Islet precursor cell (in vitro differentiated cells): Measurements from ENCODE around the gene CCT7.

Experiments
- DNase-seq: peaks from one replicate; pipeline ENCODE4 v3.0.0-alpha.2; 2018

Gene CCT7

GRCh38 chr2:73227086-73227485 is 7.0 kb upstream of the CCT7 start:
- DNase-seq, result no peak

- no peak for DNase-seq
These were observed 5.5 kb upstream of the CCT7 start for GRCh38 chr2:73228631-73229030.

DNA sequence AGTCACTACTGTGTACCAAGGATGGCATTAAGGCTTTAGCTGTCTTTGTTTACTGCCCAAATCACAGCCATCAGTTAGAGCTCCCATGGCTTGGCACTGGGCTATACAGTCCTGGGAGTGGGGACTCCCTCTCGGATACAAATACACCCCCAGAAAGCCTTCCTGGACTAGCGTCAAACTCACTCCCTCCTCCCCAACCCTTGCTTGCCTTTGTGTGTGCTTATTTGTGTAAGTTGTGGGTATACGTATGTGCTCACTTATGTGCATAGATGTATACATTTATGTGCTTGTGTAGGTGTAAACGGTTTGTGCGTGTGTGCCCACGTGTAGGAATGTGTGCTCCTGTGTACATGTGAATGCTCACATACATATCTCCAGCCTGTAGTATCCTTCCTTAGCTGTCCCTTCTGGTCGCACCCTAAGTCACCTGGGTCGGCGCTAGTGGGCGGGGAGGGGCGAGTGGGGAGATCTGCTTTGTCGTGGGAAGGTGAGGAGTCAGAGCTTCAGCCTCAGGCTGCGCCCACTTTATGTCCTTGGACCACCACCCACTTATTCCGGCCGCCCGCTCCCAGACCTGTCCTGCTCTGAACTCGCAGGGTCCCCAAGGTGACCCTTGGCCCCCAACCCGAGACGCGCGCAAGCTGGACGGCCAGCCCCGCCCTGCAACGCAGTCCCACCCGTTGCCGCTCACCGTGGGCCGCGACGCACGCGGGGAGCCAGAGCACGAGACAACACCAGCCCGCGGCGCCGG is 1.5 kb upstream of the CCT7 start:
- DNase-seq, result no peak

- peak; percentile 100 for DNase-seq
These were observed 765 bp upstream of the CCT7 start, which contains the start of gene PRADC1 for GRCh38 chr2:73233154-73233931. TSS of gene PRADC1 (minus strand) at chr2:73233239. CDS start at chr2:73233160, 79 bp downstream.

GRCh38 chr2:73235315-73236028 is 1.4 kb downstream of the CCT7 start:
- no peak for DNase-seq

DNA sequence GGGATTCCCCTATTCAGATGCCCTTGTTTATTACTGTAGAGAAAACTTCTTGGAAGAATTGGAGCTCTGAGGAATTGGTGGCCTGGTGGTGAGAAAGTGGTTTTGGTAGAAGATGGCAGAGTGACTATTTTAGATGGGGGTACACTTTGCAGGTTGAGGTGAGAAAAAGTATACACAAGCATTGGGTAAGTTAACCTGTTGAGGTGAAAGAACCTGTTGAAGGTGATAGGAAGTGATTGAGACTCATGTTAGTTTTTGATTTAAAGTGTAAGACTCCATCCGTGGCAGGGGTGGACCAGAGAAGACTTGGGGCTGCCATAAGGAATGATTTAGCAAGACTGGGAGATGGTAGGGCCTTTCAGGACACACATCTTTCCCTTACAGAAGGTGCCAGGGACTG is 3.1 kb downstream of the CCT7 start:
- no peak for DNase-seq

- DNase-seq, result no peak
These were observed 4.0 kb downstream of the CCT7 start for GRCh38 chr2:73238149-73238548.

DNA sequence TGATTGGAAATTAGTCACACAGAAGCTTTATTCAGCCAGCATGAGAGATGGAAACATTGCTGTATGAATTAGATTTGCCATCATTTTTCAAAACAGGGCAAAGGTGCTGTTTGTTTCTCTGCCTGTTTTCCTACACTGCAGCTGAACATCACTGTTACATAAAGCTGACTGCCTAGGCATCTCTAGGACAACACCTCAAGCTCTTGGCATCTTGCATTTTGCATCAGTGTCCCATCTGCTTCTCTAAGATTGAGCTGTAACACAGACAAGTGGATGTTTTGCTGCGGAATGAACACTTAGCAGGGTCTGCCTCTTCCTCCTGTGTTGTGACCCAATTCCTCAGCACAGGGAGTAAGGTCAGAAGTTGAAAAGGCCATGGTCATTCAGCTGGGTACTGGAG is 4.9 kb downstream of the CCT7 start:
- DNase-seq, result no peak

DNA sequence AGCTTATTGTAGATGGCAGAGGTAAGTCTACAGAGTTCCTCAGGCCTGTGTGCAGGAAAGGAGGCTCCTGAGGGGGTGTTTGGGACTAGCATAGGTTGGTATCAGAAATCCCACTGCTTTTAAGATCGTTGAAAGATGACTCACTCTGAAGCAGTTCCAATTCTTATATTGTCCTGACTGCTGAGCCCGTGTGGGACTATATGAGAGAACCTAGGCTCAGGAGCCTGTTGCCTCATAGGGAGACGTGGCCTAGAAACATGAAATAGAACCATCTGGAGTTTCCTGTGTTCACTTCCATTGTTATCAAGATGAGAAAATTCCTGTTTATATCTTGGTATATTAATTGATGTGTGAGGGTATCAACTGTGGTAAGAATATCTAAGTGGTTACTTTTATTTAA is 5.7 kb downstream of the CCT7 start:
- no peak for DNase-seq

DNA sequence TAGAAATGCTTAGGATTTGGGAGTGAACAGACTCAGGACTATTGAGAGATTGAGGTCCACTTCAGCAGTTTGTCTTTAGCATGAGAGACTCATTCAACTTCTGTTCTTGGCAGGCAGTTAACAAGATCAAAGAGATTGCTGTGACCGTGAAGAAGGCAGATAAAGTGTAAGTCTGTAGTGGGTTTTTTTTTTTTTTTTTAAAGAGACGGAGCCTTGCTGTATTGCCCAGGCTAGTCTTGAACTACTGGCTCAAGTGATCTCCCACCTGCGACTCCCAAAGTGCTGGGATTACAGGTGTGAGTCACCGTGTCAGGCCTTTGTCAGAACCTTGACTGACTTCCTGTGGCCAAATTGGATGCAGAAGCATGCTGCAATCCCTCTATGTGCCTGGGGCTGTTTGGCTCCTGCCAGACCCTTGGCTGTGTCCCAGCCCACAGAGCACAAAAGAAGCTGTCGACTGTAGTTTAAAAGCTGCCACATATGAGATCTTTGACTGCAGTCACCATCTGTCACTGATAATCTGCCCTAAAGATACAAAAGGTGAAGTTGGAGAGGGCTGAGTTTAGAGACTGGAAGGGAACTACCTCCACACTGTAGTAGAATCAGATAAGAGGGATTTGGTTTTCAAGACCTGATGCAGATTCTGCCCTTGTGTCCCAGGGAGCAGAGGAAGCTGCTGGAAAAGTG is 9.9 kb downstream of the CCT7 start:
- DNase-seq, result peak; percentile 97

DNA sequence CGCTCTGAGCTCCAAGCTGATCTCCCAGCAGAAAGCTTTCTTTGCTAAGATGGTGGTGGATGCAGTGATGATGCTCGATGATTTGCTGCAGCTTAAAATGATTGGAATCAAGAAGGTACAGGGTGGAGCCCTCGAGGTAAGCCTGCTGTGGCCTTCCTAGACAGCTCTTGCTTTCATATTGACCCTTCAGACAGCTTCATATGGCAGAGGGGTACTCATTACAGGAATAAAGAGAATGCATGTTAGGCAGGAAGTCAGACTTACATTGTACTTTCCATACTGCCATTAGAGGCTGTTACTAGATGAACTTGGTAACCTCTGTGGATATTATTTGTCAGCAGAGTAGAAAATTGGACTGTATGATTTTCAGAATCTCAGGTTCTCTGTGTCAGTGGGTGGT is 10.5 kb downstream of the CCT7 start:
- no peak for DNase-seq

DNA sequence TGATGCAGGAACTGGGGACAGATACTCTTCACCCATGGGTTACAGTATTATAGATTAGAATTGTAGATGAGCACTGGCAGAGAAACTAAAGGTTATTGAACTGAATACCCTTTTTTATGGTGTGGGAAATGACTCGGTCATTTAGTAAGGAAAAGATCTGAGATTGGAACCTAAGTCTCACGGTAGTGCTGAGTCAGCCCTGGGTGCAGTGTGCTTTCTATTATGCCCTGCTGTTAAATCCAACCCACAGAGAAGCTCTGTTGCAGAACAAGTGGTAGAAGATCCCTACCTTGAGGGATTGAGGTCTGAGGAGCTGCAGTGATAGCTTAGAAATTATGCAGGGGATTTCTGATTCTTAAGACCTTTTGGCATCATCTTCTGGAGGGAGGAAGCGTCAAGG is 12.7 kb downstream of the CCT7 start:
- DNase-seq, result no peak

DNA sequence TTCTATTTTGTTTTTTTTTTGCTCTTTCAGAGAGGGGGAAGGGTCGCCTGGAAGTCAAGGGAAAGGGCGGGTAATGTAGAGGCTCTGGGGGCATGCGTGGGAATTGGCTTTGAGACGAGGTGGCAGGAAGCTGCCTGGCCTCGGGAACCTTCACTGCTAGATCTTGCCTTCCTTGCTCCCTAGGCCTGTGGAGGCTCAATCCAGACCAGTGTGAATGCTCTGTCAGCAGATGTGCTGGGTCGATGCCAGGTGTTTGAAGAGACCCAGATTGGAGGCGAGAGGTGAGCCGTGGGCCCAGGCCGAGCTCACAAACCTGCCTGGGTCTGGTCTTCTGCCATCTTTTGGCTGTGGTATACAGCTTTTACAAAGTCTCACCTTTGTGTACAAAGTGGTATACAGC is 15.5 kb downstream of the CCT7 start:
- no peak for DNase-seq

DNA sequence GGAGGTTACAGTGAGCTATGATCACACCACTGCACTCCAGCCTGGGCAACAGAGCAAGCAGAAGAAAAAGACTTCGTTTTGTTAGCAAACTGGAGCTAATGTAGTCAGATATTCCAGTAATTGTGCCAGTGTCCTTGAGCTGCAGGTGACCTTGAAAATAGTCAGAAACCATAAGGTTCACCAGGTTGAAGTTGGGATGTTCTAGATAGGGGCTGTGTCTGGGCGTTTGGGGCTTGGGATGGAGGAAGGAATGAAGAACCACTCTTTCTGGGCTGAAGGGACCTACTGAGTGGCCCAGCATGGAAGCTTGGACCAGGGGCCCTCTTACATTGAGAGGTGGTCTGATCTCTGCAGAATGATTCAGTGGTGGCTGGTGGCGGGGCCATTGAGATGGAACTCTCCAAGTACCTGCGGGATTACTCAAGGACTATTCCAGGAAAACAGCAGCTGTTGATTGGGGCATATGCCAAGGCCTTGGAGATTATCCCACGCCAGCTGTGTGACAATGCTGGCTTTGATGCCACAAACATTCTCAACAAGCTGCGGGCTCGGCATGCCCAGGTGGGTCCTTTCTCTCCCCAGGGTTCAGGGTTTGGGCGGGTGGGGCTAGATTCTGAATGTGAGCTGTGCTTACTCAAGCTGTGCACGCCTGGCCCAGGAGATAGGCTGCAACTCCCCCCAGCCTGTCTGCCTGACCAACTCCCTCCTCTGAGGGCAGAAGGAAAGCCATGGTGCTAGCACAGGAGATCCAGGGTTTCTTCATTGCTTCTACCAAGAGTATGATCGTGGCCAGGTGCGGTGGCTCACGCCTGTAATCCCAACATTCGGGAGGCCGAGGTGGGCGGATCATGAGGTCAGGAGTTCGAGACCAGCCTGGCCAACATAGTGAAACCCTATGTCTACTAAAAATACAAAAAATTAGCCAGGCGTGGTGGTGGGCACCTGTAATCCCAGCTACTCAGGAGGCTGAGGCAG is 17.1 kb downstream of the CCT7 start:
- no peak for DNase-seq

DNA sequence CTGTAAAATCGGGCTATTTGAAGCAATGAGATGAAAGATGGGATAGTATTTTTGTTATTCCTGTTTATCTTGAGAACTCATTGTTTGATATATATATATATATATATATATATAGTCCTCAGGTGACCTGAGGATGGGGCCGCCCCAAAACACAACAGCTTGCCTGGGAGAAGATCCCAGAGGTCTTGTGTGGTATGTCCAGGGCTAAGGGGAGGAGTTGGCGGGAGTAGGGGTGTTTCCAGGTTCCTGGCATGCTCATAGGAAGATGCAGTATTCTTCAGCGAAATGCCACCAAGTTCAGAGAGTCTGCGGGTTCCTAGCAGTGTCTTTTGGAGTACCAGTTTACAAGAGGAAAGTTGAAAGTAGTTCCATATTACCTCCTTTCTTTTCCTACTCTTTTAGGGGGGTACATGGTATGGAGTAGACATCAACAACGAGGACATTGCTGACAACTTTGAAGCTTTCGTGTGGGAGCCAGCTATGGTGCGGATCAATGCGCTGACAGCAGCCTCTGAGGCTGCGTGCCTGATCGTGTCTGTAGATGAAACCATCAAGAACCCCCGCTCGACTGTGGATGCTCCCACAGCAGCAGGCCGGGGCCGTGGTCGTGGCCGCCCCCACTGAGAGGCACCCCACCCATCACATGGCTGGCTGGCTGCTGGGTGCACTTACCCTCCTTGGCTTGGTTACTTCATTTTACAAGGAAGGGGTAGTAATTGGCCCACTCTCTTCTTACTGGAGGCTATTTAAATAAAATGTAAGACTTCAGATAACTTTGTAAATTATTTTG is 18.3 kb downstream of the CCT7 start:
- no peak for DNase-seq

GRCh38 chr2:73253400-73253799 is 19.3 kb downstream of the CCT7 start:
- DNase-seq, result no peak

DNA sequence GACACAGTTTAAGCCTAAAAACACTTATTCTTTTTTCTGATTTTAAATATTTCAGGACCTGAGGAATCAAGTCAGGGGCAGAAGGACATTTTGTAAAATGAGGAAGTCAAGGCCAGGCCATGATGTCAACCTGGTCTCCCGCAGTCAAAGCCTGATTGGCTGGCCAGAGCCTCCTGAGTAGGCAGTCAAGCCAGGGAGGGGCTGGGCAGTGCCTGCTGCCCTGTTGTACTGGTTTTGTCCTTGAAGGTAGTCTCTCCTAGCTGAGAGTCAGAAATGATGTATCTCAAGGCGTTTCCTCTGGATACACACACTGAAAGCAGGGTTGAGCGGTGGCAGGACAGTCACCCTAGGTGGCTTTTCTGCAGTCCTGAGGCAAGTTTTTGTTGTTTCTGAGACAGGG is 19.8 kb downstream of the CCT7 start:
- DNase-seq, result no peak

DNA sequence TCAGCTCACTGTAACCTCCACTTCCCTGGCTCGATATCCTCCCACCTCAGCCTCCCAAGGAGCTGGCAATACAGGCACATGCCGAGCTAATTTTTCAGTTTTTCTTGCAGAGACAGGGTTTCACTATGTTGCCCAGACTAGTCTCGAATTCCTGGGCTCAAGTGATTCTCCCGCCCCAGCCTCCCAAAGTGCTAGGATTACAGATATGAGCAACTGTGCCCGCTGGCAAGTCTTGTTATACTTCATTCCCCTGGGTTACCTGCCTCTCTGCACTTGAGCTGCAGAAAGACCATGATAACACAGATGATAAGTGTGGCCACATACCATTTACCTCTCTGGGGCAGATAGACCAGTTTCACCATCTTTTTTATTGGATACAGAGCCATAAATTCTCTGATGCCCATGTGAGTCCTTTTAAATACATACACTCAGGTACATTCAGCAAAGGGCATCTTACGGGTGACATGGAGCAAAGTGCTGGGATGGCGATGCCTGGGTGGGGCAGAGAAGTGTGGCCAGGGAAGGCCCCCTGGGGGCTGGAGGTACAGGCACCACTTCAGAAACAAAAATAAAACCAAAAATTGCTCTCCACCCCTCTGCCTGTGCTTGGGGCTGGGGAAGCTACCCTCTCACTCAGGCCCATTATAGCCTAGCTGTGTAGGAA is 20.4 kb downstream of the CCT7 start:
- DNase-seq, result no peak

- no peak for DNase-seq
These were observed 21.0 kb downstream of the CCT7 start for GRCh38 chr2:73255007-73255644.
